NCI-H1417 treated with DMSO at 0.1 percent for 48 hours (cell line): ENCODE data around the gene PARD3B.

ENCODE experiments used
- DNase-seq: peaks from one replicate; lab custom pipeline; 2025; lab: John Stamatoyannopoulos, UW

PARD3B gene

DNA sequence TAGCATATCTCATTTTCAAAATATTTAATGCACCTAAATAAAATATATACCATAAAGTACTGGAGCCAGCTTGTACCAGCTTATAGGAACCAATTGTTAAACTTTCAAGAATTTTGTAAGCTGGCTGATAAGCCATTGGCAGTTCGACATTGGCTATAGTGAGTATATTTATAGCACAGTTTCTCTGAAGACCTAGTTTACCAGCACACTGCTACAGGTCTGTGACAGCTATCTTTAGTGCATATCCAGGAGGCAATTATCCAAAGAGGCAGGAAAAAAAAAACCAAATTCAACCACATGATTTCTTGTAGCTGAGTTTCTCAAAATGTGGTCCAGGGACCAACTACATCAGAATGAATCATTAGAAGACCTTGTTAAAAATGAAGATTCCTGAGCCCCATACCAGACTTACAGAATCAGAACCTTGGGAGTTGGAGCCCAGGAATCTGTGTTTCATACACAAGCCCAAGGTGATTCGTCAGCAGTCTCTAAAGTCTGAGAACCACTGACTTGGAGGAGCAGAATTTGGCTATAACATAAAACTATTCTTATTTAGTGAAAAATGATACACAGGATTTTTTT lies 858.1 kb downstream of the PARD3B start:
- no peak for DNase-seq

DNA sequence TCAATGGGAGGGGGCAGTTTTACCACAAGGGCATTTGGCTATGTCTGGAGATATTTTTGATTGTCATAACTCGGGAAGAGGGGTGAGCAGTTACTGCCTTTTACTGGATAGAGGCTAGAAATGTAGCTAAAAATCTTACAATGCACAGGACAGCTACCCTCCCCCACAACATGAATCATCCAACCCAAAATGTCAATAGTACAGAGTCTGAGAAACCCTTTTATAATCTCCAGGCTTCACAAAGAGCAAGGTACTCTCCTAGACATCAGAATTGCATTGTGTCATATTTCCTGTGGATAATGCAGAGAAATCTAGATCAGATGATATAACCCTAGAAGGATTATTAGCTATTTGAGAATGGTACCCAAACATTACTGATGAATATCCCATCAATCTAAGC lies 859.9 kb downstream of the PARD3B start:
- no peak for DNase-seq

GRCh38 chr2:205405752-205406151 lies 860.5 kb downstream of the PARD3B start:
- no peak for DNase-seq

DNA sequence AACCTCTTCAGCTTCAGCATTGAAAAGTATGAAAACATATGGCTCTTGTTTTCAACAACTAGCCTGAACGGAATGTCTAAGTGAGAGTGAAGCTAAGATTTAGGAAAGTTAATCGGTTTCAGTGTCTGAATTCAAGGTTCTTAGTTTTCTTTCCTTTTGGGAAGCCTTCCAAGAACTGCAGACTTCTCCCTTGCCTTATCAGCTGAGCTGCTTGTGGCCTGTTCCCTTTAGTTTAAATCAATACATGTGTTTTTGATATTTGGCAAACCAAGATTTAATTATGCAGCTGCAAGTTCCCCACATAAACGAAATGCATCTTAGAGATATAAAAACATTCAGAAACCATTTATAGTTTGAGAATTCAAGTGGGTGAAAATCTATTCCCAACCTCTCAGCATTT lies 862.7 kb downstream of the PARD3B start:
- no peak for DNase-seq

- DNase-seq = no peak
These were observed 863.4 kb downstream of the PARD3B start for GRCh38 chr2:205408696-205409095.

DNA sequence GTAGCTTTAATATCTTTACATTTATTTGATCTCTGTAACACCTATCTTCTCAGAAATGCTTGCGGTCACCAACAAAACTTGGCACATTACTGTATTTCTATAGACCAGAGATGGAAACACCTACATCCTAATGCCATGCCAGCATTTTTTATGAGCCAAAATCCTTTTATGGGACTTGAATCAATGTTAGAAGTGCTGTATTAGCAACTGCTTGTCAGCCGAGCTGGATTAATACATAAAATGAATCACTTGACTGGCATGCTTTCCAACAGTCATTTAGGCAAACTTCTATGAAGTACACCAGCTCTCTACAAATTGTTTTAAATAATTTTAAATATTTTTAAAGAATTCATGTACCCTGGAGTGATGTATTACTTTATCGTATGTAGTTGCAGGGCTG lies 864.1 kb downstream of the PARD3B start:
- DNase-seq = no peak

DNA sequence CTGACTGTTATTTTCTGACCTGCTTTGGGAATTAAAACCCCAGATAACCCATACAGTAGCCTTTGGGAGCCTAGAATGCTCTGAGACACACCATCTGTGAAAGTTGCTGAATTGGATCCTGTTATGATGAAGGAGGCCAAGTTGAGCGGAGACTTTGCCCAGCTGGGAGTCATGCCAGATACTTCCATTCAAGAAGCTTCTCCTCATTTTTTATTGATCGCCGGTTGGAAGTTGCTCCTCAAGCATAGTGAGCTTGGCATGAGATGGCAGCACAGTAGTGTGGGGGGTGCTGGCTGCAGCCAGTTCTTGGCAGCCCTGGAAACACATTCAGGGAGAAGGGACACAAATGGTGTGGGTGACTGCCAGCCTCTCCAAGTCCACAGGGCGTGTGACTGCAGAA lies 866.3 kb downstream of the PARD3B start:
- no peak for DNase-seq

GRCh38 chr2:205424326-205424725 lies 879.1 kb downstream of the PARD3B start:
- no peak for DNase-seq

GRCh38 chr2:205425102-205425501 lies 879.8 kb downstream of the PARD3B start:
- no peak for DNase-seq

- no peak for DNase-seq
These were observed 881.8 kb downstream of the PARD3B start for GRCh38 chr2:205427112-205427511.

- DNase-seq = no peak
These were observed 883.5 kb downstream of the PARD3B start for GRCh38 chr2:205428811-205429210.

DNA sequence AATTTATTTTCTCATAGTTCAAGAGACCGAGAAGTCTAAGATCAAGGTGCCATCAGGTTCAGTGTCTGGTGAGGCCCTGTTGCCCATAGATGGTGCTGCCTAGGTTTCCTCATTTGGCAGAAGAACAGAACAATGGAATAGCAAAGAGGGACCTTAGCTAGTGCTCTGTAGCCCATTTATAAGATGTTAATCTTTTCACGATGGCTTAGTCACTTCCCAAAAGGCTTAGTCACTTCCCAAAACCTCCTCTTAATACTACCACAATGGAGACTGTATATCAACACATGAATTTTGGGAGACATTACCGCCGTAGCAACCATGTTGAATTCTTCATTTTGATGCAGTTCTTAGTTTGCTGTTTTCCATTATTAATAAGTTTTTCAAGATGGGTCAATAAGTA lies 890.7 kb downstream of the PARD3B start:
- no peak for DNase-seq

DNA sequence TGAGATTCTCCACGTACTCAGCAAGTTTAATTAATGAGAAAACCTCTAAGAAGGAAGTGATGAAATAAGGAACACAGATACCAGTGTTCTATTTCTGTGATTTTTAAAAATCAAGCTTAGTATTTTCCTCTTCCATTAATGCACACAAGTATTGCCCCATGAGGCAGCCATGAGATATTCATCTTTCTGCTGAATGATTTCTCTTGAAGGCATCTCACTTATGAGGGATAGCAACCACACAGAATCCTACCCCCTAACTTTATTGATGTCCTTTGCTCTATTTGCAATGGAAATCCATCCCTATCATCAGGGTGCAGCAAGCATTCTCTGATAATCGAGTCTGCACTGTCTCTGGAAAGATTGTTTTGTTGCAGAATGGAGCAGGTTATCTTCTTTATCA lies 893.0 kb downstream of the PARD3B start:
- no peak for DNase-seq

DNA sequence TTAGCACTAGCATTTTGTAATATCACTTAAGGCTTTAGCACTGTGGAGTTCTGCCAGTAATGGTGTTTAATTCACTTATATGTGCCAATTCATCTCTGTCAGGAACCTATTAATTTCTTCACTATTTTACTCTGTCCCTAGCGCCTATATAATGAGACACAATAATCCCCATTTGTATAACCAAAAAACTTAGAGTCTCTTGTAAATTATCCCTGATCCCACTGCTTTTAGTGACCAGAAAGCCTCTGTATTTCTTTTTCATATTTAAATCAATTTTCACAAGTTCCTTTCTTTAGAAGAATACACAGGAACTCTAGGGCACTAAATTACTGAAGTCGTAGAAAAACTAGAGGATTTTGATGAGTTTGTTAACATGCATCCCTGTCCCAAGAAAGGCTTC lies 894.3 kb downstream of the PARD3B start:
- no peak for DNase-seq

GRCh38 chr2:205441524-205441923 lies 896.2 kb downstream of the PARD3B start:
- DNase-seq = no peak

- no peak for DNase-seq
These were observed 902.9 kb downstream of the PARD3B start for GRCh38 chr2:205448189-205448588.

GRCh38 chr2:205451901-205452512 lies 906.7 kb downstream of the PARD3B start:
- no peak for DNase-seq

GRCh38 chr2:205453202-205453601 lies 907.9 kb downstream of the PARD3B start:
- DNase-seq = no peak

- no peak for DNase-seq
These were observed 911.4 kb downstream of the PARD3B start for GRCh38 chr2:205456682-205457081.

DNA sequence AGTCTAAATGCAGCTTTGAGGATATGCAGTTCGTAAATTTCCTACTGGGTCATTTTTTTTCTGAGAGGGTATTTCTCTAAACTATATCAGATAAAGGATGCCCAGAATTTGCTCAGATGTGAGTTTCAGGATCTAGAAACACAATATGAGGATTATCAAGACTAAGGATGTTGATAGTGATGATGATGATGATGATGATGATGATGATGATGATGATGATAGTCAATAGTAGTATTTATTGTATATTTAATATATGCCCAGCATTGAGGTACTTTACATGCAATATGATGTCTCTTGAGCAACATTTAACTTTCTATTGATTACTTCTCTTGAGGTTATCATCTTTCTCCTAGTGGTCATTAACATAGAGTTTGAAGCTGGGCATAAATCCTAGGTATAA lies 914.9 kb downstream of the PARD3B start:
- DNase-seq = no peak

DNA sequence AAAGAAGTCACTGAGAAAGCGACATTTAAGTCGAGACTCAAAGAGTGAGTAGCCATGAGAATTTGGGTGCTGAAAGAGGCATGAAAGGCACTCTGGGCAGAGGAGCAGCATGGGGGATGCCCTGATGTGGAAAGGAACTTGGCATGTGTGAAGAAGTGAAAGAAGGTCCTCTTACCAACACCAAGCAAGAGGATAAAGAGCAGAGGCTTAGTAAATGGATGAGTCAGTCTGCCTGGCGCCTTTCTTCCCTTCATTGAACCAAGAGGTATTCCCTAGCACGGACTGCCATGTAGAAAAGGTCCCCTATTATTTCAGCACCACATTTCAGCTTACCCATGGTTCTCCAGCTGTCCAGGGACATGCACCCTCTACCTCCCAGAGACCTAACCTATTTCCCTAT lies 915.9 kb downstream of the PARD3B start:
- DNase-seq = no peak

- no peak for DNase-seq
These were observed 916.7 kb downstream of the PARD3B start for GRCh38 chr2:205461678-205462665.
